ENCODE measurements around the gene ZCCHC18. TPM values are rescaled to one million over a fixed set of nuclear protein-coding genes. Genes with fewer than 3 reads are reported as not detected.

ZCCHC18 gene
- total and polyA plus RNA-seq, 2 of the 4 experiments (the other 2 are of a cell fraction), result 0.36 to 1.5 TPM

GRCh38 chrX:104122829-104123228 is 10.5 kb downstream of the ZCCHC18 start:
- ChIA-PET CTCF (interaction anchor here (0.7 to 1.1 kb wide), 2 partner anchors 10 to 190 kb away, joined by 3 to 5 read pairs; no protein-coding TSS in a partner anchor), POLR2A (ENCODE audit: unreplicated experiment) (no interaction called here)
- no peak overlapping the region for H3K18ac ChIP-seq (ENCODE audit: low read depth, low read length)
- H3K4me3 ChIP-seq (ENCODE audit: insufficient read depth, low read depth, low read length), result no peak overlapping the region
- H3K56ac ChIP-seq (ENCODE audit: extremely low read depth, insufficient read depth, low read length), result no peak overlapping the region
- ATAC-seq (ENCODE audit: low read depth) (no peak), DNase-seq (no peak)
- intact Hi-C loops (cut with micrococcal nuclease) (no loop called here), in situ Hi-C loops (cut with MboI; ENCODE audit: low sequenced_read_pairs) (loop anchor here (25.0 kb wide), 1 partner anchor 286 kb away; the partner anchor contains the start of gene RAB9B), dilution Hi-C loops (cut with HindIII; ENCODE audit: low sequenced_read_pairs, unreplicated experiment) (no loop called here)
- H3K4me1 ChIP-seq (ENCODE audit: control insufficient read depth, insufficient read depth, low read length), result no peaks in the 10 kb centered on the region
- H2BK120ac ChIP-seq (ENCODE audit: low read depth, low read length), result no peak overlapping the region
- peaks cover 2% of the 10 kb centered on the region for H3K27me3 ChIP-seq (ENCODE audit: control insufficient read depth, insufficient read depth, low read length)
- H3K27ac ChIP-seq (ENCODE audit: insufficient read depth, low read length), result no peak overlapping the region
- H4K5ac ChIP-seq (ENCODE audit: low read depth, low read length), result no peak overlapping the region
- H2BK5ac ChIP-seq (ENCODE audit: low read depth, low read length, poor library complexity, severe bottlenecking), result no peak overlapping the region
- no peaks in the 10 kb centered on the region for H3K79me1 ChIP-seq (ENCODE audit: low read depth in 1 of 2, low read length in 2 of 2)
- no peak overlapping the region for H2BK20ac ChIP-seq (ENCODE audit: low read depth, low read length)
- no peak for TF ChIP-seq NFE2L2 (IDR thresholded peaks at IDR 0.05; ENCODE audit: low read depth, low read length)
- no peak for TF ChIP-seq POLR2A (IDR thresholded peaks at IDR 0.05; ENCODE audit: low read depth, low read length)
- no peak for TF ChIP-seq ELK1 (IDR thresholded peaks at IDR 0.05; ENCODE audit: borderline replicate concordance, low read depth, low read length)
- TF ChIP-seq MAFK (IDR thresholded peaks at IDR 0.05; ENCODE audit: low read depth, low read length), result no peak
- no peak for TF ChIP-seq SMC3 (IDR thresholded peaks at IDR 0.05; ENCODE audit: low read depth, low read length)
- no CpG with 5 or more reads among the region's 5 CpGs for WGBS, 2 experiments (ENCODE audit: extremely low coverage in 2 of 2, insufficient read length in 1 of 2)
- H4K8ac ChIP-seq (ENCODE audit: low read depth in 2 of 2, low read length in 2 of 2), result no peak overlapping the region
- no peak overlapping the region for H3K9ac ChIP-seq (ENCODE audit: low read depth, low read length)
- no peak overlapping the region for H2AFZ ChIP-seq (replicated peaks; ENCODE audit: low read length, poor library complexity)
- no peaks in the 10 kb centered on the region for H3K9me3 ChIP-seq (ENCODE audit: control insufficient read depth, insufficient read depth, low read length)
- no peak overlapping the region for H3K14ac ChIP-seq (replicated peaks; ENCODE audit: low read depth, low read length)
- H2AK5ac ChIP-seq (ENCODE audit: low read depth, low read length), result no peak overlapping the region
- H3K4me2 ChIP-seq (ENCODE audit: low read depth, low read length), result no peak overlapping the region
- no TSS peak for BruUV-seq (replicated peaks)
- no peak overlapping the region for H3K4ac ChIP-seq (ENCODE audit: low read depth, low read length)
- no peak overlapping the region for H2BK15ac ChIP-seq (ENCODE audit: low read depth, low read length)
- H4K20me1 ChIP-seq (ENCODE audit: insufficient read depth, low read length), result no peaks in the 10 kb centered on the region; the same call in 1 of the 2 replicates
- no peak overlapping the region for H2AK9ac ChIP-seq (replicated peaks; ENCODE audit: low read depth, low read length, poor library complexity)
- no peaks in the 10 kb centered on the region for H3K9me1 ChIP-seq (ENCODE audit: insufficient read depth, low read length)
- no peak overlapping the region for H3K23ac ChIP-seq (ENCODE audit: low read depth, low read length)
- H4K91ac ChIP-seq (ENCODE audit: insufficient read depth, low read depth, low read length), result no peak overlapping the region
- H3K36me3 ChIP-seq (ENCODE audit: control insufficient read depth, insufficient read depth, low read length), result no peaks in the 10 kb centered on the region
